T-helper 22 cell (primary cell): ENCODE measurements around the gene FAM89A.

Experiments used
- DNase-seq: peaks from one replicate; pipeline ENCODE4 v3.0.0-alpha.2; 2020; ENCODE audit warnings: low read depth

FAM89A gene

DNA sequence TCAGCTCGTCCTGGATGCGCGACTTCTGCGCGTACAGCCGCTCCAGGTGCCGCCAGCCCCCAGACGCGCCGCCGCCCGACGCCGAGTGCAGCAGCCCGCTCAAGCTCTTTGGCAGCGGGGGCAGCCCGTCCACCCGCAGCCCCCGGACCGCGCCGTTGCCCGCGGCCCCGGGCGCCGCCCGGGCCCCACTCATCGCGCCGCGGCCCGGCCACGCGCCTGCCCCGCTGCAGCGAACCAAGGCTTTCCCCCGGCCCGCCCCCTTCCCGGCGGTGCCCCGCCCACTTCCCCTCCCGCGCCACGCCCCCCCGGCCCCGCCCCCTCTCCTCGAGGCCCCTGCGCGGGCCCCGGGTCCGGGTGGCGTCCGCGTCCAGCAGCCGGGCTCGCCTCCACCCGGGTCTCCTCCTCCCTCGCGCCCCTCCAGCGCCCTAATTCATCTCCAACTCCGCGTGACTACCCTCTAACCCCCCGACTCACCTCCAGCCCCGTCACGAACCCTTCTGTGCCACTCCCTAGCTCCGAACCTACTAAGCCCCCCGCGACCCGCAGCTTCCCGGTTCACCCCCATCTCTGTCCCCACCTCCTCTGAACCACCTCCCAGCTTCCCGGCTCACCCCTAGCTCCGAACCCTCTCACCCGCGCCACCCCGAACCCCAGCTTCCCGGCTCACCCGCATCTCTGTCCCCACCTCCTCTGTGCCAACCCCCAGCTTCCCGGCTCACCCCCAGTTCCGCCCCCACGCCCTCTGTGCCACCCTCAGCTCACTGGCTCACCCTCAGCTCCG, at the start of gene FAM89A:
Gene FAM89A (minus strand): TSS at position 236 of the 781 bp plus-strand sequence. CDS start 43 bp downstream, at position 193.
- DNase-seq, result peak; percentile 47

DNA sequence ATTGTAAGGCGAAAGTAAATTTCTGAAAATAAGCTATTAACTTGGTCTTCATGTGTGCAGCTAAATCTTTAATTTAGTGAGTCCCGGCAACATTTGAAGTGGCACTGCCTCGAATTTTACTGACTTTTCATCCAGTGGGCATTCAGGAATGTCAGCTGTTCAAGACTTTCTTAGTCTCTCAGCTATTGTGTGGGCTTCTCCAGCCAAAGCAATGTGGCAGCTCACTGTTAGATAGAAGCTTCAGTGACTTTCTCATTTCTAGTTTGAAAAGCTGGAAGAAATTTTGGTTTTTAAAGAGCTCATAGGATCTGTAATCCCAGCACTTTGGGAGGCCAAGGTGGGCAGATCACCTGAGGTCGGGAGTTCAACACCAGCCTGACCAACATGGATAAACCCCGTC, 44.3 kb upstream of the FAM89A start:
- no peak for DNase-seq

DNA sequence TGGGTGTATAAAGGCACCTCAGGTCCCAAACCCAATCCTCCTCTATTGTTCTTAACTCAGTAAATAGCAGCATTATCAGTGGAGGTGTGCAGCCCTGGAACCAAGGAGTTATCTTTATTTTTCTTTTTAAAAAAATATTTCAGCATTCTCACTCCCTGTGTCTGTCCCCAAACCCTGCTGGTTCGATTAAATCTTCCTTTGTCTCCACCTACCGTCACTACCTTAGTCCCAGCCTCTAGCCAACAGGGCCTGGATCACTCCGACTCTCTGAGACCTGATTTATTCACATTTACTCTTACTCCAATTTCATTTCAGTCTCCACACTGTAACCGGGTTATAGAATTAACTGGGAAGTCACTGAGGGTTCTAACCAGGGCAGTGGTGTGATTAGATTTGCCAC, 39.1 kb upstream of the FAM89A start:
- no peak for DNase-seq

DNA sequence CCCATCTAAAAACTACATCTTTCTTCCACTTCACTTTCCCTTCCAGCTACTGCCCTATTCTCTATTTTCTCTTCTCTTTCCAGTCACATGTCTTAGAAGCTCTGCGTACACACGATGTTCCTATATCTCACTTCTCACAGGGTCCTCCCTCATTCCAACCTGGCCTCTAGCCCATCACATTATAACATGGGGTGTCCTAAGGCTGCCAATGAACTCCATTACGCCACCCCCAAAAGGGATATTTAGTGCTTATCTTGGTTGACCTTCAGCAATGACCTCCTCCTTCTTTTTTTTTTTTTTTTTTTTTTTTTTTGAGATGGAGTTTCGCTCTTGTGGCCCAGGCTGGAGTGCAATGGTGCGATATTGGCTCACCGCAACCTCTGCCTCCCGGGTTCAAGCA, 38.2 kb upstream of the FAM89A start:
- DNase-seq, result no peak

DNA sequence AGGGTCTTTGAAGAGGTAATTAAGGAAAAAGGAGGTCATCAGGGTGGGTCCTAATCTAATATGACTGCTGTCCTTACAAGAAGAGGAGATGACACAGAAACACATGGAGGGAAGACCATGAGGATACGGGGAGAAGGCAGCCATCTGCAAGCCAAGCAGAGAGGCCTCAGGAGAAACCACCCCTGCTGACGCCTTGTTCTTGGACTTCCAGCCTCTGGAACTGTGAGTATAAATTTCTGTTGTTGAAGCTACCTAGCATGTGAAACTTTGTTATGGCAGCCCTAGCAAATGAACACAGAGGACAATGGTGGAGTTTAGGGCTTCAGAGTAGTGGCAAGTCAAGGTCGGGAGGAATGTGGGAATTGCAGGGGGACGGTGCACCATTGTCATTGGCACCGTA, 36.7 kb upstream of the FAM89A start:
- no peak for DNase-seq

DNA sequence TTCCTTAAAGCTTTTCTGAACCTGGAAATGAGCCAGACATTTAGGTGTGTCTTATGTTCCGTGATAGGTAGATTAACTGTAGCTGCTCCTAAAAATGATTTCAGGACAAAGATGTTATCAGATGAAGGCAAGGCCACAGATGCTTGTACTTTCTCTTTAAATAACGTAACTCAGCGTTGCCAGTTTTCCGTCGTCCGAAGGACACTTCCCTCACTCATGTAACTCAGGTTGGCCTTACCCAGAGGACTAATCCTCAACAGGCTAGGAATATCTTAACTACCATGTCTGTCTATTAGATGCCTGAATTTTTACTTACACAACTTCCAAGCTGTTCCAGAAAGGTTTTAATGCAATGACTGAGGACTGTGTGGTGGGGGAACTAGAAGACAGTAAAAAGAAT, 35.4 kb upstream of the FAM89A start:
- DNase-seq, result no peak

DNA sequence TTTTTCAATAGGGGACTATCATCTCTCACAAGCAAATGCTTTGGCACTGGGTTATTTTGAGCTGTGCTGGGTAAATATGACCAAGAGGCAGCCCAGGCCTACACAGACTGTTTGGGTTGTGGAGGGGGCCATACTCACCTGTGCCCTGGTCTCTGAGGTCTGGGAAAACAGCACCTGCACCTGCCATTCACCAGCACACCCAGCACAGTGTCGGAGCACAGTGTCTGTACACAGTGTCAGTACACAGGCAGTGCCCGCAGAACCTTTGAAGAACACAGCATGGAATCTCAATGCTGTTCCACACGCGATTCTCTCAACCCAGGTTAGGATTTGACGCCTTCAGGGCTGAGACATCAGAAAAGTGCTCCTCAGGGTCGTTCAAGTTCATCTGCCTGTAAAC, 35.0 kb upstream of the FAM89A start:
- no peak for DNase-seq

DNA sequence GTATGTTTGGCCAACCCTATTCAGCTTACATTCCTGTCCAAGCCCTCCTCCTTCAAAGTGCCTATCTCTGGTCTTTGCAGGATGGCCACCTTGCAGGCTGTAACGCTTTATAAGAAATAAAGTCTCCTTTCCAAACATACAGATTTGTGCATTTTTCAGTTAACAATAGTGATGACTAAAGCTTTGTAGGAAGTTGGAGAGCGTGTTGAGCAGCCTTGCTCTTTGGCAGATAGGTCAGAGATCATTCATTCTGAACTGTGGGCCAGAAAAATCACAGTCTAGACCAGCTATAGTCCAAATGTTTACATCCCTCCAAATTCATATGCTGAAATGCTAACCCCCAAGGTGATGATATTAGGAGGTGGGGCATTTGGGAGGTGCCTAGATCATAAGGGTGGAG, 34.0 kb upstream of the FAM89A start:
- no peak for DNase-seq

DNA sequence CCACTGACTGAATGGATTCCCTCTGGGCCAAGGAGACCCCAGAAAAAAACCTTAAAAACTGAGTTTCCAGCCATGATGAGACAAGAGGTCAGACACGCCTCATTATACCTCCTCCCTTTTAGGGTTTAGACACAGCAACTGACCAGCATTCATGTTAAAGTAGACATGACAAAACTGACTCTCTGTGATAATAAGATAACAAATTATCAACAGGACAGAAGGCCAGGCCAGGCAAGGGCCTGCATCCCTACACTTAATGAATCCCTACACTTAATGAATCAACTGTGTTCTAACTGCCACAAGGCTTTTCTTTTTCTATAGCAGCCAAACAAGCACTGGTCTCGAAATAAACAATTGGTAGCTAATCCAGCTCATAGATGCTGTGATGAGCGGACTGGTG, 33.3 kb upstream of the FAM89A start:
- DNase-seq, result no peak

DNA sequence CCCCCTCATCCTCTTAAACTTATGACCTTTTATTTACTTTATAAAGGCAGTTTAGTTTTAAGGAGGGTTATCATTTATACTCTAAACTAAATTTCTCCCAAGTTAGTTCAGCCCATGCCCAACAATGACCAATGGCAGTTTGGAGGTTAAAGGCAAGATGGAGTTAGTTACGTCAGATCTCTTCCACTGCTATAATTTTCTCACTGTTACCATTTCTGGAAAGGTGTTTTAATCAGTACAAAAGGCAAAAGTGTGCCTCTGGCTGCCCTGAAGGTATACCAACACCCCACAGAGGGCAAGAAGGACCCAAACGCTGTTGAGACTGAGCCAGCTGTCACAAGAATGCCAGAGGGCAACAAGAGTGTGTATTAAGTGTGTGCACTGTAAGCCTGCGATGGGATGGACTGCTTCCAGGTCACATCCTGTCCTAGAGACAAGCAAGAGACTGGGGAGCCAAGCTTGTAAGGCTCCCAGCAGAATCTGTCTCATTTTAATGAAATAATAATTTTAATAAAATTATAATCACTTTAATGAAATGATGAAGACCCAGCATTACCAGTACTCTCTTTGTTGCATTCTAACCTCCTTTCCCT, 32.5 kb upstream of the FAM89A start:
- DNase-seq, result no peak

DNA sequence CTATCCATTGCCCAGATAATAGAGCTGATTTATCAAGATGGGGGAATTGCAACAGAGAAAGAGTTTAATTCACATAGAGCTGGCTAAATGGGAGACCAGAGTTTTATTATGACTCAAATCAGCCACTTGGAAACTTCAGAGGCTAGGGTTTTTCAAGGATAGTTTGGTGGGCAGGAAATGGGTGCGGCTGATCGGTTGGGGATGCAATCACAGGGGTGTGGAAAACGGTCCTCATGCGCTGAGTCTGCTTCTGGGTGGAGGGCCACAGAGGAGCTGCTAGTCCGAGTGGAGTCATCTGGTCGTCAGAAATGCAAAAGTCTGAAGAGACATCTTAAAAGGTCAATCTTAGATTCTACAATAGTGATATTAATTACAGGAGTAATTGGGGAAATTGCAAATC, 32.0 kb upstream of the FAM89A start:
- DNase-seq, result no peak

DNA sequence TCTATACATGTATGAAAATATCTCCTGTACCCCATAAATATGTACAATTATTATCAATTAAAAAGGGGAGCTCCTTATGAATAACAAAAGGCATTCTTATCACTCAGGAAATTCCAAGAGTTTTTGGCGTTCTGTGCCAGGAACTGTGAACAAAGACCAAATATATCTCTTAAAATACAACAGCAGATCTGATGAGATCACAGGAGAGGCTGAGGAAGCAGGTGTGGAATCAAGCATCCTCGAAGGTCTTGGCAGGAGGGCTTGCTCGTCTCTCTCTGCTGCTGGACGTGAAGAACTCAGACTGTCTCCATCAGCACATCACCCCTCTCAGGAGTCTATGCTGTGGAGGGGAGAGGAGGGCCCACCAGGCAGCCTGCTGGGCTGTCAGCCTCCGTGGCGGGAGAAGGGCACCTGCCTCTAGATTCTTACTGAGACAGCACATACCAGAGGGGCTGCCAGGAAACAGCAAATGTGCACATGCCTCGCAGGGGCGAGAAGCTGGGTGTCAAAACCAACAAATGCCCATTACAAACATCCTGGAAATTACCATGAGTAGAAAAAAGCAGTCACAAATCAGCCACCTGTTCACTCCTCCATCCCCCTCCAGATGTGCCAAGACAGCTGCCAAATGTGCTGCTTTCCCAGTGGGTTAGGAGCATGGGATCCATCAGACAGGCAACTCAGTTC, 30.8 kb upstream of the FAM89A start:
- DNase-seq, result no peak

DNA sequence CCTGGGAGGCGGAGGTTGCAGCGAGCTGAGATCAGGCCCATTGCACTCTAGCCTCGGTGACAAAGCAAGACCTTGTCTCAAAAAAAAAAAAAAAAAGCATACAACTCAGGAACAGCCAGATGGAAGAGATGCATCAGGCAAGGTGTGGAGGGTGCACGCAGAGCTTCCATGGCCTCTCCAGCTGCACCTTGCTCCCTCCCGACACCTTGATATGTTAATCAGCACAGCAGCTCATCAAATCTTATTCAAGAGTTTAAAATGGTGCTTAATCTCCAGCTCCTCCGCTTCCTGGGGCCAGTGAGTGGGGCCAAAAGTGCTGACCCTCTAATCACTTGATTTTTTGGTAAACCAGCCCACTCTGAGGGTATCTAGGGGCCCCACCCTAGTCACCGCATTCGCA, 29.3 kb upstream of the FAM89A start:
- DNase-seq, result no peak

DNA sequence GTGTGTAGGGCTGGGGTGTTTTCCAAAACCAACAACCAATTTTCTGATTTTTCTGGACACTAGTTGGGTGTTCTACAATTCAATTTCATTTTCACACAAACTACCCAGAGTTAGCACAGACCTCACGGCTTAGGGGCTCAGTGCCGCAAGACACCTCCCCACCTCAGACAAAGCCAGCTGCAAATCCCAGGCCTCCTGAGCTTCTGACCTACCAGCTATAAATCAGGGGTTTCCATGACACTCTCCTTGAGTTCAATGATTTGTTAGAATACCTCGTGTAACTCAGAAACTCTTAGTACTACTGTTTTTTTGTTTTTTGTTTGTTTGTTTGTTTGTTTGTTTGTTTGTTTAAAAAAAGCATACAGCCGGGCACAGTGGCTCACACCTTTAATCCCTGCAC, 28.7 kb upstream of the FAM89A start:
- no peak for DNase-seq

DNA sequence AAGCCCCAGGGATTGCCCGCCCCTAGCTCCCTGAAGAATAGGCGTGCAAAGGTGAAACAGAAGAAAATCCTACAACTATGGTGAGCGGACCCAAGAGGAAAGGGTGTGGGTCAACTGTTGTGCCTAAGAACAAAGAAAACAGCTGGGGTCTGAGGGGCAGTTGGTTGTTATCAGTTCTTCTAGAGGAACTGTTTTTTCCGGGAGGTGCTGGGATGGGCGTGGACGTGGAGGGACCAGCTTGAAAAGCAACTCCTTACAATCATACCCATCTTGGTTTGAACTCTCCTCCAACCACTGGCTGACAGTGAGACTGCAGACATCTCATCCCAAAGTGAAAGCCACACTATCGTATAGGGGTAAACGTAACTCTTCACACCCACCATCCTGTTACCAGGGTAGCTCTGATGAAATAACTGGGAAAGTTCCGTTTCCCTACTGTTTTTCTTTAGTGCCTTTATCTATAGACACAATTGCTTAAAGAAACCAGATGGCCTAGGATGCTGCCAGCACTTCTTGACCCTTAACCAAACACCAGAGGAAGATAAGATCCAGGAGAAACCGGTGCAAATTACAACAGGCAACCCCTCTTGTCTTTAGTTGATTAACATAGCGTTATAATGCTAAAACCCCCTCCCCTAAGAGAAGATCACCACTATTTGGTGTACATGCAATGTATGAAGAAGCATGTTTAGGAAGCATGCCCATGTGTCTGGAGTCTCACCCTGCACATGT, 25.6 kb upstream of the FAM89A start:
- no peak for DNase-seq

DNA sequence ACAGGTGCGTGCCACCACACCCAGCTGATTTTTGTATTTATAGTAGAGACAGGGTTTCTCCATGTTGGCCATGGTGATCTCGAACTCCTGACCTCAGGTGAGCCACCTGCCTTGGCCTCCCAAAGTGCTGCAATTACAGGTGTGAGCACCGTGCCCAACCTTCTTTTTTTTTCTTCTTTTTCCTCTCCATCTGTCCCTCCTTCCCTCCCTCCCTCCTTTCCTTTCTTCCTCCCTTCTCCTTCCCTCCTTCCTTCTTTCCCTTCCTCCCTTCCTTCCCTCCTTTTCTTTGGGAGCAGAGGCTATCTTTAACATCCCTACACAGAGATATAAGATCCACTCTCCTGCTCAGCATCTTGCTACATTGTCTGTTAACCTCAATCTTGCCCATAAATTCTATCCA, 24.4 kb upstream of the FAM89A start:
- DNase-seq, result no peak

DNA sequence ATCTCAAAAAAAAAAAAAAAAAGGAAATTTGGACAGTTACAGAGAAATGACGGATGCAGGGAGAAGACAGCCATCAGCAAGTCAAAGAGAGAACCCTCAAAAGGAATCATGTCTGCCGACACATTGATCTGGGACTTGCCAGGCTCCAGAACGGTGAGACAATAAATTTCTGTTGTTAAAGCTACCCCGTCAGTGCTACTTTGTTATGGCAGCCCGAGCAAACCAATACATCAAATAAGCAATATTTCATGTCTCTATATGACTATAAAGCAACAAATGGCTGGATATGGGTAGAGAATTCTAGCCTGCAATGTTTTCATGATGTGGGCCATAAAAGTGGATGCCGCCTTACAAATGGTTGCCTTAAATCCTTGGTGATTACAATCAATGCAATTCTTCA, 23.3 kb upstream of the FAM89A start:
- no peak for DNase-seq

DNA sequence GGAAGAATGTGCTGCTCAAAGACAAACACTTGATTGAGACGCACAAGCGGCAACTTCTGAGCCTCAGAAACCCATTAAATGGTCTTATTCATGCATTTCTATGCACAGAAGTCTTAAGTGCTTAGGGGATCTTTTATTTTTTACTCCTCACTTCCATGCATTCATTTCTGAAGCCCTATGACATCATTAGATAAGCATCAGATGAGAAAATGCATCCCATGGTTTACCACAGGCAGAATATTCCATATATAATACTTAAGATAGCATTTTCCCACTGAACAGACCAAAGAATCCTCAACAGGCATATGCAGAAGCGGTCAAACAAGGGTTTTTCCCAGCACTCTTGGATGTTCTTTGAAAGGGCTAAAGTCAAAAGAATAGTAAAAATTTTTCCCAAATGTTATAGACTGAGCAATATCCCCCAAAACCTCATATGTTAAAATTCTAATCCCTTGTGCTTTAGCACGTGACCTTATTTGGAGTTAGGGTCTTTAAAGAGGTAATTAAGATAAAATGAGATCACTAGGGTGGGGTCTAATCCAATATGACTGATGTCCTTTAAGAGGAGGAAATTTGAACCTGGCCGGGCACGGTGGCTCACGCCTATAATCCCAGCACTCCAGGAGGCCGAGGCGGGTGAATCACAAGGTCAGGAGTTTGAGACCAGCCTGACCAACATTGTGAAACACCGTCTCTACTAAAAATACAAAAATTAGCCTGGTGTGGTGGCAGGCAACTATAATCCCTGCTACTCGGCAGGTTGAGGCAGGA, 22.6 kb upstream of the FAM89A start:
- DNase-seq, result no peak

DNA sequence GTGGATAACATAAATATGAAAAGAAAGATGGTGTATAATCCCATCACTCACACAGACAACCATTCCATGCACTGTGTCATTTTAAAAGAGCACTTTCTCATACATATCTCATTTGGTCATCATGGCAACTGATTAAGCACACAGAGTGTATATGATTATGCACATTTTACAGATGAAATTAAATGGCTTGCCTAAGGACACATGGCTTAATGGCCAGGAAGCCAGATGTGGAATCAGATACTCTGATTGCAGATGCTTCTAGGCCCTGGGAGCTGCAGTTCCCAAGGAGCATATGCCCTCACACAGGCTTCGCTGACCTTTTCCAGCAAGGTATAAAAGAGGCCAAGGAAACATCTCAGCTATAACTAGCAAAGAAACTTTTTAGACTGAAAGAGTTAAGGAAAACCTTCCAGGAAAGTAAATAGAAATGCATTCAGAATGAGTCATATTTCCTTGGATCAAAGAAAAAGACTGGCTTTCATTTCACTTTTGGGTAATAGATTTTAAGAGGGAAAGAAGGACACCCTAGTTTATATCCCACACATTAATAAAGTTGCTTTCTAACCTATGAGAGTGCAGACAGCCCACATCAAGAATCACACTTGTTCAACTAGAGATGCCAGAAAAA, 19.6 kb upstream of the FAM89A start:
- DNase-seq, result no peak

DNA sequence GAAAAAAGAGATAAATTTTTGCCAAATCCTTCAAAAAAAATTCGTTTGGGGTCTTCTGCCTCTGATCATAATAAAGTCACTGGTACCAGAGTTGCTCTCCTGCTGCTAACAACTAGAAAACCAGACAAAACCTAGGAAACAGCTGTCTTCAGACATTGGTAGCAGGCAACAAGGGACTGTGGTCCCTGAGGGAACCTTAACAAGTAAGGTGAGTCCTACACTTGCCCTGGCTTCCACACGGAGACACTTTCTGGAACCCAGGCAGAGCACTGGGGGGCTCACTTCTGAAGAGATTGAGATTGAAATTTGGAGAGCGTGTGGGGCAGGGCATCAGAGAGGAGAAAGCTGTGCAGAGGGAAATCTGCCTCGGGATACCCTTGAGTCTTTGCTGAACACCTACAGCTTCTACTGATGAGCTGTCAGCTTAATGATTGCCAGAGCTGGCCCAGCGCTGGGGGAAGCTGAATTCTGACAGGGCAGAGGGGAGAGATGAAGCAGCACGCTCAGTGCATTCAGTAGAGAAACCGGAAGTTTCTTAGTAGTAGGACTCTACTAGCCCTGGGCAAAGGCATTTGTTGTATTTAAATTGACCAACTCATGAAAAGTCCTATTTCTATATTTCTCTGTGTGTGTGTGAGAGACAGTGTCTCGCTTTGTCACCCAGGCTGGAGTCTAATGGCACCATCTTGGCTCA, 18.5 kb upstream of the FAM89A start:
- no peak for DNase-seq

DNA sequence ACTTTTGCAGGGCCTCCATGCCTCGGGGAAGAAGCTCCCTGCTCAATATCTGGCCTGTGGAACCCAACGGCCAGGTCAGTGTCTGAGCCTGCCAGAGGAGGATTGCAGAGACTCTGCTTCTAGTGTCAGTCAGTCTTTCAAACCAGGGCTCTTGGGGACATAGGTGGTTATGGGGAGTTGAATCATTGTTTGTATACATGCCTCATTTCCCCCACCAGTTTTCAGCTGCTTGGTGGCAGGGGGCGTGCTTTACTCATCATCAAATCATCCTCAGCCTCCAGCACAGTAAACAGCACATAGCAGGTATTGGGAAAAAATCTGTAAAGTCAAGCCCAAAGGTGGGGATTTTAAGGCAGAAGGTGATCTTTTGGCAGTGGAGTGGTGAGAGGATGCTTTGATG, 17.4 kb upstream of the FAM89A start:
- no peak for DNase-seq
